GM21528 (cell line): Measurements from ENCODE around the gene RHOG.

Experiments
- ATAC-seq: cut with Tn5 transposase; IDR thresholded peaks from one replicate; pipeline ENCODE4 v1.9.1; 2021; ENCODE audit warnings: mild to moderate bottlenecking, moderate library complexity; ENCODE audit not compliant: unreplicated experiment, low FRiP score

The RHOG gene

DNA sequence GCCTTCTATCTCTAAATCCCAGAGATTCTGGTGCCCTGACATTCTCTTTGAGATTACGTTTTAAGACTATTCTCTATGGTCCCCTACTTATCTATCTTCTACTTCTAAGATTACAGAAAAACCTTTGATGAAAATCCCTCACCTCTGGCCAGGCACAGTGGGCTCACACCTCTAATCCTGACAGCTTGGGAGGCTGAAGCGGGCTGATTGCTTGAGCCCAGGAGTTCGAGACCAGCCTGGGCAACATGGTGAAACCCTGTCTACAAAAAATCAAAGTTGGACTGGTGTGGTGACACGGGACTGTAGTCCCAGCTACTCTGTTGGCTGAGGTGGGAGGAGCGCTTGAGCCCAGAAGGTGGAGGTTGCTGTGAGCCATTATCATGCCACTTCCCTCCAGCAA lies 57.8 kb downstream of the RHOG start:
- no peak for ATAC-seq

DNA sequence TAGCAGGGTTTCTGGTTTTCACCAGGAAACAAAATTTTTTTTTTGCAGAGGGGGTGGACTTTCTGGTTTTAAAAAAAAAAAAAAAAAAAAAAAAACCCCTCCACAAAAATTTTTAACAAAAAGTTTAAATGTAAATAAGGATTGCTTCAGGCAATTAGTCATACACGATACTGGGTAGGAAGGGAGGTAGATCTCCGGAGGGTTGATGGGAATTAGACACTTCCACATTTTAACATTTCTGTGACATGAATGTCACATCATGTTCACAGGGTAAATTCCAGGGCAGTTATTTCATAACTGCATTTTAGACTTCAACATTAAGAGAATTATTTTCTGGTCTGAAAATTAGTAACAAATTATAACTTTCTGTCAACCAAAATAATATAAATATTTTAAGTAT lies 59.3 kb downstream of the RHOG start:
- ATAC-seq, result no peak
